Stimulated activated CD4-positive, alpha-beta T cell treated with anti-CD3 and anti-CD28 coated beads, TNF-alpha, amount 100 ng/mL, for 4 hours (primary cell): Measurements from ENCODE around the gene DAB2.
"Not testable (repeated sequence)": the region's sequence is repeated elsewhere in the genome, so short reads cannot be mapped to it uniquely, and the experiment has no call there.

ENCODE experiments used
- DNase-seq, 3 experiments: peaks; one replicate each; pipeline ENCODE4 v3.0.0-alpha.2; 2020; ENCODE audit warnings: low read depth in 3 of 3

Gene DAB2

DNA sequence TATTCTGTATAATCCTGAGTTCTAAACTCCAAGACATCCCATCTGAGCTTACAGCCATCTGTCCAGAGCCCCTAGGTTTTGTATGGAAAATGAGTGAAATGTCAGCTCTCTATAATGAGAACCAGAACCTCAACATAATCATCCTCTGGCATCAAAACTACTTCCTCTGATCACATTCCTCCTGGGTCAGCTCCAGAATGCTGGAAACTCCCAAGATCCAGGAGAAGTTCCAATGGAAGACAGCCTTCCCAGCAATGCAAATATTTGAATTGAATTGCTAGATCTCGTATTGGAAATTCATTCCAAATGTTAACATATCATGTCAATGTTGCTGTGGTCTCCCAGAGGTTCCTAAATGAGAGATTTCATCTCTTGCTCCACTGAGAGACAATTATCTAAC is 84.3 kb downstream of the DAB2 start:
- DNase-seq: no peak

DNA sequence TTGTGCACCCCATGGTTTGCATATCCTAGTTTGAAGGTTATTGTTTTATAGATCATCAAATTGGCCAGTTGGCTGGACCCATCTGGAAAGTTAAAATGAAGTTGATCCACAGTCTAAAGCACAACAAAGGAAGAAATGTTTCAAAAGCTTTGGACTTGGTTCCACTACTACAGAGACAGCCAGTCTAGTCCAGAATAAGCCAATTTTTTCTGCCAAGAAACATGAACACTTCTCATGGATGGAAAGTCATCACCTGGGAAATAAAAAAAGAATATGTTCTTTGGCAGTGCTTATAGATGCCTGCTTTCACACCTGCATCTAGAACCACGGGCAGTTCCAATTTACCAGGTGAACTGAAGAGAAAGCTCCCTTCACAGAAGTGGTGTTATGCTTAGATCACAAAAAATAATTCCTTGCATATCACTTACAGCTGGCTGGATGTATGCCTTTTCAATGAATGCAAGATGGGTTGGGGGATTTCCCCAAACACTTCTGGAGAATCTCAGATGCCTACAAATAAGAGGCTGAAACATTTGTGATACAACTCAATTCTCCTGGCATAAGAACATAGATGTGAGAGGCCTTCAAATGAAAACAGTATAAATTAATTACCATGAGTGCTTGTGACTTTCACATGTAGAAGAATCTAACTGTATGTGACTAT is 87.4 kb downstream of the DAB2 start:
- DNase-seq: no peak

- not testable (repeated sequence) for DNase-seq
Measured at GRCh38 chr5:39334296-39334695, 90.5 kb downstream of the DAB2 start.

DNA sequence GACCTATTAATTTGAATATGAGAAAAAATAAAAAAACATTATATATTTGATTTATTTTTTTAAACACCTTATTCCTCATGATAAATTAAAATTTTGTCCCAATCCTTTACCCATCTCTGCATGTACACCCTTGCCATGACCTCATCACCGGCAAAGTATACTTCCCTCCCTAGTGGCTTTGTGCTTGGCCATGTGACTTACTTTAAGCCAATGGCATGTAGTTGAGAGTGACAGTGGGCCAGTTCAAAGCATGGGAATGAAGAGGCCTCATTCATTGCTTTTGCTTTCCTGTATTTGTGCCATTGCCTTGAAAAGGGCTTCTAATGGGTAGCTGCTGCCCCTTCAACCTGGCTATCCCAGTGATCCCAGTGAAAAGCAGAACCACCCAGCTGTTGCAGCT is 91.7 kb downstream of the DAB2 start:
- DNase-seq: no peak

- no peak for DNase-seq
Measured at GRCh38 chr5:39331861-39332381, 92.9 kb downstream of the DAB2 start.

- DNase-seq: no peak
Measured at GRCh38 chr5:39328731-39329130, 96.0 kb downstream of the DAB2 start.

- no peak for DNase-seq
Measured at GRCh38 chr5:39323542-39323941, 101.2 kb downstream of the DAB2 start.
